K562 (cell line): ENCODE results near the gene PRAMEF20. TPM values are rescaled to one million over a fixed set of nuclear protein-coding genes. Genes with fewer than 3 reads are reported as not detected.

Source experiments
- FOSL1 ChIP-seq: fragments of 200-800 bp; sonication (Bioruptor generic); conservative IDR thresholded peaks from 2 replicates; pipeline ENCODE4 v1.6.1; 2016; ENCODE audit warnings: missing genetic modification characterization, missing compliant biosample characterization
- MAFF ChIP-seq: IDR thresholded peaks from 2 replicates; pipeline ENCODE4 v1.6.1; 2012; ENCODE audit warnings: low read length, improper control_type of control experiment
- PRDM10 ChIP-seq: fragments of 450-650 bp; IDR thresholded peaks from 2 replicates; pipeline ENCODE4 v1.6.1; 2018; ENCODE audit not compliant: partially characterized antibody
- PURB ChIP-seq: sonication (generic); formaldehyde crosslinking; IDR thresholded peaks from 2 replicates; pipeline ENCODE4 v1.9.0; 2021; ENCODE audit warnings: low read depth, mild to moderate bottlenecking, missing genetic modification reagents
- SMARCC2 ChIP-seq: fragments of 450-650 bp; IDR thresholded peaks from 2 replicates; pipeline ENCODE4 v1.6.1; 2017; ENCODE audit warnings: antibody characterized with exemption, moderate library complexity, mild to moderate bottlenecking, low read depth
- SNAPC5 ChIP-seq: fragments of 250-450 bp; sonication (Bioruptor Pico); IDR thresholded peaks from 2 replicates; pipeline ENCODE4 v1.8.0; 2021; ENCODE audit warnings: moderate library complexity, mild to moderate bottlenecking, inconsistent platforms
- THRB ChIP-seq: fragments of 450-650 bp; formaldehyde crosslinking; conservative IDR thresholded peaks from 2 replicates; pipeline ENCODE4 v1.4.0; 2022; ENCODE audit warnings: mild to moderate bottlenecking, missing genetic modification characterization
- ZKSCAN3 ChIP-seq: fragments of 250-450 bp; sonication (Bioruptor Pico); IDR thresholded peaks from 2 replicates; pipeline ENCODE4 v1.4.0; 2020
- ZNF24 ChIP-seq: fragments of 450-650 bp; IDR thresholded peaks from 2 replicates; pipeline ENCODE4 v1.6.1; 2016
- ZNF3 ChIP-seq: fragments of 250-450 bp; sonication (Bioruptor Pico); IDR thresholded peaks from 2 replicates; pipeline ENCODE4 v1.5.0; 2021; ENCODE audit warnings: mild to moderate bottlenecking, moderate library complexity
- ZNF583 ChIP-seq: fragments of 250-450 bp; sonication (Bioruptor Pico); IDR thresholded peaks from 2 replicates; pipeline ENCODE4 v1.4.0; 2020
- ZNF592 ChIP-seq: fragments of 450-650 bp; IDR thresholded peaks from 2 replicates; pipeline ENCODE4 v1.6.1; 2017; ENCODE audit warnings: antibody characterized with exemption, mild to moderate bottlenecking
- polyA plus RNA-seq, 8 experiments: library from polyadenylated mRNA; depleted of rRNA in 4 of 8; stranded (reverse) in 5 of 8; unstranded in 3 of 8; fragments of >200 nt; fragmentation: Nextera tagmentation in 2 of 8; fragmentation: Illumina TruSeq in 1 of 8; extraction: Ambion mirVana in 2 of 8; extraction: Trizol in 1 of 8; gene quantifications; 2 replicates each; pipeline versions ENCODE4 v1.2.1 to v1.2.3, GENCODE V29; 2011 to 2014; ENCODE audit warnings: inconsistent platforms in 1 of 8, missing spikeins in 1 of 8
- total RNA-seq, 7 experiments: library from RNA; depleted of rRNA in 6 of 7; stranded (reverse); fragments of >200 nt in 6 of 7; fragmentation: Illumina TruSeq in 2 of 7; extraction: Trizol in 2 of 7; gene quantifications; 2 replicates each; pipeline versions ENCODE4 v1.2.1 to v1.2.3, GENCODE V29; 2011 to 2021; ENCODE audit warnings: low replicate concordance in 1 of 7

PRAMEF20 gene
- total and polyA plus RNA-seq, 9 of the 15 experiments (the other 6 are each of a cell fraction or from before 2014, with no cell fraction given) = not detected

- no peak for TF ChIP-seq ZNF592
- no peak for TF ChIP-seq ZNF3 (CRISPR knock-in tag)
- TF ChIP-seq ZNF24 = no peak
- TF ChIP-seq FOSL1 (tag) = no peak
- TF ChIP-seq THRB (CRISPR knock-in tag) = no peak
- no peak for TF ChIP-seq ZKSCAN3 (CRISPR knock-in tag)
- TF ChIP-seq MAFF = no peak
- TF ChIP-seq ZNF583 (CRISPR knock-in tag) = no peak
- no peak for TF ChIP-seq SMARCC2
- TF ChIP-seq SNAPC5 (CRISPR knock-in tag) = no peak
- no peak for TF ChIP-seq PURB (CRISPR knock-in tag)
- no peak for TF ChIP-seq PRDM10
These were observed 33.2 kb downstream of the PRAMEF20 start (continued) for GRCh38 chr1:13443335-13443979.
